GM18858 (cell line): ENCODE data around the gene FBXO30.

Experiments
- ATAC-seq: cut with Tn5 transposase; IDR thresholded peaks from one replicate; pipeline ENCODE4 v1.9.1; 2021; ENCODE audit not compliant: unreplicated experiment

Gene FBXO30

GRCh38 chr6:145755682-145756081 lies 58.9 kb downstream of the FBXO30 start:
- ATAC-seq = no peak

GRCh38 chr6:145752638-145753037 lies 62.0 kb downstream of the FBXO30 start:
- ATAC-seq = no peak

- ATAC-seq = peak; percentile 85
Measured at GRCh38 chr6:145749632-145750031, 65.0 kb downstream of the FBXO30 start.

- no peak for ATAC-seq
Measured at GRCh38 chr6:145745861-145746260, 68.7 kb downstream of the FBXO30 start.

- no peak for ATAC-seq
Measured at GRCh38 chr6:145744619-145745018, 70.0 kb downstream of the FBXO30 start.
